Right lobe of liver (tissue), 4 donors: ENCODE results near the gene TSPOAP1.

ENCODE experiments used
- CTCF ChIP-seq, 4 donors: fragments of 200-600 bp in 3 of 4; fragments of 450-650 bp in 1 of 4; IDR thresholded peaks; one replicate each; pipeline versions ENCODE4 v1.5.1 to v1.8.0; 2016 to 2022; ENCODE audit warnings: antibody characterized with exemption in 4 of 4, mild to moderate bottlenecking in 2 of 4
- POLR2A ChIP-seq: fragments of 450-650 bp; IDR thresholded peaks from one replicate; pipeline ENCODE4 v1.6.1; 2017; ENCODE audit warnings: antibody characterized with exemption, mild to moderate bottlenecking
- donor health status: DM: no; HTN: no; CAD: no.
- donor health status: DM: no; HTN: no; CAD: no.
- donor health status: DM: no; HTN: yes; CAD: no.

GRCh38 chr17:58362368-58363014 is 33.9 kb upstream of the TSPOAP1 start:
- TF ChIP-seq CTCF (IDR thresholded peaks at IDR 0.05) (no peak), POLR2A (no peak)
